GM20431 (cell line): ENCODE data around the gene GNPTG.

ENCODE experiments used
- in situ Hi-C: fragments of 300-500 bp; cut with MseI, MboI; formaldehyde crosslinking; loops from one replicate; pipeline ENCODE4 v1.15.0; 2020; ENCODE audit warnings: low sequenced_read_pairs; ENCODE audit not compliant: unreplicated experiment

The GNPTG gene

GRCh38 chr16:1351582-1352362, at the start of gene GNPTG, which contains the start of gene TSR3:
Gene GNPTG (plus strand): TSS chr16:1351931. CDS start chr16:1351966, 35 bp downstream.
Gene TSR3 (minus strand): TSS chr16:1351878. CDS start chr16:1351804, 74 bp downstream.
- in situ Hi-C loops, result no loop called here

GRCh38 chr16:1305823-1306222, 45.9 kb upstream of the GNPTG start:
- in situ Hi-C loops, result no loop called here

GRCh38 chr16:1306334-1306733, 45.4 kb upstream of the GNPTG start:
- in situ Hi-C loops, result no loop called here

GRCh38 chr16:1308036-1308976, 43.4 kb upstream of the GNPTG start:
- in situ Hi-C loops, result no loop called here

- in situ Hi-C loops, result no loop called here
Measured at GRCh38 chr16:1308977-1309885, 42.5 kb upstream of the GNPTG start, which contains the start of gene UBE2I. Gene UBE2I (plus strand): TSS chr16:1309636. CDS start chr16:1314031, 4,395 bp downstream.

GRCh38 chr16:1309888-1310831, 41.6 kb upstream of the GNPTG start:
- in situ Hi-C loops, result no loop called here

GRCh38 chr16:1310832-1311200, 40.9 kb upstream of the GNPTG start:
- in situ Hi-C loops, result no loop called here

GRCh38 chr16:1311212-1311737, 40.5 kb upstream of the GNPTG start:
- in situ Hi-C loops, result no loop called here

GRCh38 chr16:1311738-1312466, 39.8 kb upstream of the GNPTG start:
- in situ Hi-C loops, result no loop called here

GRCh38 chr16:1312467-1312816, 39.3 kb upstream of the GNPTG start:
- in situ Hi-C loops, result no loop called here

- in situ Hi-C loops, result no loop called here
Measured at GRCh38 chr16:1312903-1313302, 38.8 kb upstream of the GNPTG start.

GRCh38 chr16:1313721-1314369, 37.9 kb upstream of the GNPTG start:
- in situ Hi-C loops, result no loop called here

GRCh38 chr16:1314399-1315068, 37.2 kb upstream of the GNPTG start:
- in situ Hi-C loops, result no loop called here

- in situ Hi-C loops, result no loop called here
Measured at GRCh38 chr16:1315081-1316032, 36.4 kb upstream of the GNPTG start.

- in situ Hi-C loops, result no loop called here
Measured at GRCh38 chr16:1316033-1316405, 35.7 kb upstream of the GNPTG start.
